Vagina (tissue), 2 donors: Measurements from ENCODE around the gene SFTPD.

ENCODE experiments used
- POLR2A ChIP-seq, 2 donors: fragments of 450-650 bp; IDR thresholded peaks; one replicate each; pipeline ENCODE4 v1.6.1; 2017; ENCODE audit warnings: antibody characterized with exemption in 2 of 2, mild to moderate bottlenecking in 2 of 2, moderate library complexity in 2 of 2
- TF ChIP-seq, protein P1 (sequence below), 3 experiments: fragments of 450-650 bp in 2 of 3; fragments of 200-600 bp in 1 of 3; sonication (generic) in 1 of 3; IDR thresholded peaks; one replicate each; pipeline ENCODE4 v1.5.1; 2017 to 2019; ENCODE audit warnings: antibody characterized with exemption in 3 of 3, mild to moderate bottlenecking in 2 of 3, moderate library complexity in 2 of 3

DNA sequence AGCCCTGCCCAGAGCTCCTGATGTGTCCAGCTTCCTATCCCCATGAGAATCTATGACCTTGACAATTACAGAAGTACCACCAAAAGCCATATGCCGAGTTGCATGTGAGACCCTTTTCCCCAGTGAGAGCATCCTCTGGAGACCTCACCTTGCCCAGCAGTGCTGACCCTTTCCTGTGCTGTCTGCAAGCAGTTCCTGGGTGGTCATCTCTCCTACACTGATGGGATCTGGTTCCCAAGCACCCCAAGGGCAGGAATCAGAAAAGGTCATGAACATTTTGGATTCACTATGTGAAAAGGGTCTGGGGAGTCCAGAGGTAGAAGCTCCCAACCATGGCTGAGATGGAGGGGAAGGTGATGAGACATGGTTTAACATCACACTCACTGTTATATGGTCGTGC, 18.2 kb downstream of the SFTPD start:
- TF ChIP-seq, protein P1, sequence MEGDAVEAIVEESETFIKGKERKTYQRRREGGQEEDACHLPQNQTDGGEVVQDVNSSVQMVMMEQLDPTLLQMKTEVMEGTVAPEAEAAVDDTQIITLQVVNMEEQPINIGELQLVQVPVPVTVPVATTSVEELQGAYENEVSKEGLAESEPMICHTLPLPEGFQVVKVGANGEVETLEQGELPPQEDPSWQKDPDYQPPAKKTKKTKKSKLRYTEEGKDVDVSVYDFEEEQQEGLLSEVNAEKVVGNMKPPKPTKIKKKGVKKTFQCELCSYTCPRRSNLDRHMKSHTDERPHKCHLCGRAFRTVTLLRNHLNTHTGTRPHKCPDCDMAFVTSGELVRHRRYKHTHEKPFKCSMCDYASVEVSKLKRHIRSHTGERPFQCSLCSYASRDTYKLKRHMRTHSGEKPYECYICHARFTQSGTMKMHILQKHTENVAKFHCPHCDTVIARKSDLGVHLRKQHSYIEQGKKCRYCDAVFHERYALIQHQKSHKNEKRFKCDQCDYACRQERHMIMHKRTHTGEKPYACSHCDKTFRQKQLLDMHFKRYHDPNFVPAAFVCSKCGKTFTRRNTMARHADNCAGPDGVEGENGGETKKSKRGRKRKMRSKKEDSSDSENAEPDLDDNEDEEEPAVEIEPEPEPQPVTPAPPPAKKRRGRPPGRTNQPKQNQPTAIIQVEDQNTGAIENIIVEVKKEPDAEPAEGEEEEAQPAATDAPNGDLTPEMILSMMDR (IDR thresholded peaks at IDR 0.05), result no peak
- TF ChIP-seq POLR2A (IDR thresholded peaks at IDR 0.05), result no peak
